Measurements from ENCODE around the gene CPT1B.

Gene CPT1B

DNA sequence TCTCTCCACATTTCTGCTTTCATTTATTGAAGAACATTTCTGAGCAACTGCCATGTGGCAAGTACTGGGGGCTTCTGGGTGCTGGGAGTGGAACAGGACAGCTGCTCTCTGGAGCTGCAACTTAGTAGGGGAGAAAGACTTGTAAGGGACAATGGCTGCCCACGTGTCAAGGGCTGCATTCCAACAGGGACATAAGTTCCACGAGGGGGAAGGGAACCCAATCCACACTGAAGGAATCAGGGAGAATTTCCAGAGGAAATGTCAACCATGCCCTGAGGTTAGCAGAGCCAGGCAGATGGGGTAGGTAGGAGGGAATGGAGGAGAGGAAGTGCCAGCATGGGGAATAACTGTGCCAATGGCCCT is 24.1 kb upstream of the CPT1B start:
- Histone ChIP-seq H3K9me3 (no peaks in the 10 kb centered on the region), H3K27me3 (peaks cover 5 to 87% of the 10 kb centered on the region in 2 donors), H3K36me3 (no peaks in the 10 kb centered on the region), H3K27ac (no peak overlapping the region), H3K4me1 (peaks cover 0 to 18% (median 10%) of the 10 kb centered on the region in 4 donors), H3K4me3 (no peak overlapping the region)
- no peak for DNase-seq
- intact Hi-C loops (cut with DNase I; ENCODE audit: low total_unique reads), result no loop called here
- no peak for TF ChIP-seq CTCF (IDR thresholded peaks at IDR 0.05)

DNA sequence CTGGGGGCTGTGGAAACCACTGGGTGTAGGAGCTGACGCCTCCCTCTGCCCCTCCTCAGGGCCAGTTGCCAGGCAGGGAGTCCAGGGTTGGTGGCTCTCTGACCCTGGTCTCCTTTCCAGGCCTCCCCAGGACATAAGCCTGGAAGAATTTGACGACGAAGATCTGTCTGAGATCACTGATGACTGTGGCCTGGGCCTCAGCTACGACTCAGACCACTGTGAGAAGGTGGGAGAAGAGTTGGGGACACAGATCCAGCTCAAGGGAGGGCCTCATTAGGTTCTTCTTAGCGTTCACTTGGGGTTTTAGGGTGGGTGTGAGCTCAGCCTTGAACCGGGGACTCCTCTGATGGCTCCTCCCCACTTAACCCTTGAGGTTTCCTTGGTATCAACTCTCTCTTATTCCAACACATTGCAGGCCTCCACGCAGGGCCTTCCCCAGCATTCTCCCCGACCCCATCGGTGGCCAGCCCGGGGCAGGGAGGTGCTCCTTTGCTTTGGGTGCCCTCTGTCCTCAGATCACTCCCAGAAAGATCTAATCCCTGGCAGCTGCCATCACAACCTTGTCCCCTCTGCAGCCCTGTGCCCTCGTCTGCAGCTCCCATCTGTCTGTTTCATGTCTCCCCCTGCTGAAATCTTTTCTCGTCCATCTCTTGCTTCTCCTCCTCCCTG is 23.6 kb upstream of the CPT1B start:
- TF ChIP-seq CTCF (IDR thresholded peaks at IDR 0.05), result no peak
- no peak for DNase-seq
- Histone ChIP-seq H3K4me3 (no peak overlapping the region), H3K4me1 (peaks cover 0 to 18% (median 10%) of the 10 kb centered on the region in 4 donors), H3K27ac (no peak overlapping the region), H3K27me3 (peaks cover 5 to 82% of the 10 kb centered on the region in 2 donors), H3K9me3 (no peaks in the 10 kb centered on the region), H3K36me3 (peaks cover 0 to 5% (median 0%) of the 10 kb centered on the region in 3 donors)
- intact Hi-C loops (cut with DNase I; ENCODE audit: low total_unique reads), result no loop called here

DNA sequence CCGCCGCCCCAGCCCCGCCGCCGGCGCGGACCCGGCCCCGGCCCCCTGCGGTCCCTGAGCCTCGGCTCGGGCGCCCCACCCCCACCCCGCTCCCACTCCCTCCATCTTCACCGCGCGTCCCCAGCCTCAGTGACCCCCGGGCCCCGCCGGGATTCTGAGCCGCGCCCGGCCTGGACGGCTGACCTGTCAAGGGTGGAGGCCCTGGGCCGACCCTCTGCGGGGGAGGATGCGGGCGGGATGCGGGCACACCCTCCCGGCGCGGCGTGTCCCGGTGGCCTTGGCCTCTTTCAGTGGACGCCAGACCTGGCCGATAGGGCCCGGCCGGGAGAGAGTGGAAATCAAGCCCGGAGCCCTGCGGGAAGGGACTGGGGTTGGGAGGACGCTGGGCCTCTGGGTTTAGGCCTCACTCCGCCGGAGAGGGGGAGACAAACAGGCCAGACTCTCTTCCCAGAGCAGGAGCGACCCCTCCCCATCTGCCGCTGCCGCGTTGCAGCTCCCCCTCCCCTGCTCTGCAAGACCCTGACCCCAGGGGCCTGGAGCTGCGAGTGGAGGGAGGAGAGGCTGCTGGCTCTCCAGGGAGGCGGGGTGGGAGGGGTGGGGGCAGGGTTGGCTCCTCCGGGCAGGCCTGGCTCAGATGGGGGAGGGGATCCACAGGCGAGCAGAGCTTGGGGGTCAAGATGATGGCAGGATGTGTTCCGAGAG is 22.9 kb upstream of the CPT1B start:
- DNase-seq, result peak in 1 of 2 donors; percentile 7
- no peak overlapping the region for H3K27ac ChIP-seq
- no peaks in the 10 kb centered on the region for H3K9me3 ChIP-seq
- intact Hi-C loops (cut with DNase I; ENCODE audit: low total_unique reads), result no loop called here
- no peak for TF ChIP-seq CTCF (IDR thresholded peaks at IDR 0.05)
- H3K4me3 ChIP-seq, result peak overlapping the region; percentile 25 to 47
- H3K36me3 ChIP-seq, result peaks cover 0 to 6% (median 0%) of the 10 kb centered on the region in 3 donors
- H3K4me1 ChIP-seq, result peaks cover 0 to 18% (median 10%) of the 10 kb centered on the region in 4 donors
- H3K27me3 ChIP-seq, result peaks cover 5 to 75% of the 10 kb centered on the region in 2 donors

DNA sequence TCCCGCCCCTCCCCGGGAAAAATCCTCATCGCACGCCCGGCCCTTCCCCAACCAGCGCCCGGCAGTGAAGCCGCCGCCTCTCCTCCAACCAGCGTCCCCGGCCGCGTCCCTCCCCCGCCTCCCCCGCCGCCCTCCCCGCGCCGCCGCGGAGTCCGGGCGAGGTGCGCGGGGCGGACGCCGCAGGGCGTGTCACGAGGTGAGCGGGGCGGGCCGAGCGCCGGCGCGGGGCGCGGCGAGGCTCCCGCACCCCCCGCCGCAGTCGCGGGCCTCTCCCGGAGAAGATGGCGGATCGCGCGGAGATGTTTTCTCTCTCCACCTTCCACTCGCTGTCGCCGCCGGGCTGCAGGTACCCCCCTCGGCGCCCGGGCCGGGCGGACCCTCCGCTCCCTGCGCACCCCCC is 22.3 kb upstream of the CPT1B start, which contains the start of gene MAPK8IP2:
MAPK8IP2 (plus strand) TSS at position 256 of the 400 bp plus-strand sequence; CDS start at position 282, 26 bp downstream.
- H3K27ac ChIP-seq, result no peak within 1 kb of the TSS
- peaks cover 0 to 6% (median 0%) of the 10 kb centered on the region in 3 donors for H3K36me3 ChIP-seq
- H3K9me3 ChIP-seq, result no peaks in the 10 kb centered on the region
- no peak for TF ChIP-seq CTCF (IDR thresholded peaks at IDR 0.05)
- peaks cover 5 to 70% of the 10 kb centered on the region in 2 donors for H3K27me3 ChIP-seq
- intact Hi-C loops (cut with DNase I; ENCODE audit: low total_unique reads), result no loop called here
- H3K4me3 ChIP-seq, result peak within 1 kb of the TSS; percentile 25 to 47
- H3K4me1 ChIP-seq, result peaks cover 0 to 18% (median 10%) of the 10 kb centered on the region in 4 donors
- peak in 1 of 2 donors; percentile 10 for DNase-seq

DNA sequence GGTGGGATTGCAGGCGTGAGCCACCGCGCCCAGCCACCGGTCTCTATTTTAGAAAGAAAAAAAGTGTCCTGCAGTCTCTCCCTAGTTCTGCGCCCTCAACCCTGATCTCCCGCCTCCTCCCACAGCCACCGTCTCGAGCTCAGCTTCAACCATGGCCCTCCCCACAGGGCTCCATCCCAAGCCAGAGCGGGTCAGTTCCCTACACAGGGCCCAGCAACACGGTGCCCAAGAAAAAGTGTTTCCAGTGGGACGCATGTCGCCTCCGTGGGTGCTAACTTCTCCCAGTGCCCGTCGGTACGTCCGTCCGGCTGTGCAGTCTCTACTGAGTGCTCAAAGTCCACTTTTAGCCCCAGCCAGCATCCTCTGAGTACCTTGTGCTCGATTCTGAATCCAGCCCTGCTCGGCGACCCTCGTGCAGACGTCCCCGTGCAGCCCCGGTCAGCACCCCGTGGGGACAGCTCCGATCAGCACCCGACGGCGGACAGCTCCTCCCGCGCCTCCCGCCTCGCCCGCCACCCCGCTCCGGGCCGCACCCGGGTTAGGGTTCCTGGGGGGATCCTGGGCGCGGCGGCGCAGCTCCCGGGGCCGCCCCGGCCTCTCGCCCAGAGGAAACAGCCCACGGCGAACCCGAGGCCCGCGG is 21.7 kb upstream of the CPT1B start:
- Histone ChIP-seq H3K4me1 (peaks cover 0 to 18% (median 10%) of the 10 kb centered on the region in 4 donors), H3K36me3 (peaks cover 0 to 9% (median 5%) of the 10 kb centered on the region in 3 donors), H3K4me3 (peak overlapping the region; percentile 25 to 47), H3K9me3 (no peaks in the 10 kb centered on the region), H3K27ac (no peak overlapping the region), H3K27me3 (peaks cover 5 to 64% of the 10 kb centered on the region in 2 donors)
- no peak for TF ChIP-seq CTCF (IDR thresholded peaks at IDR 0.05)
- DNase-seq, result peak in 1 of 2 donors; percentile 27
- intact Hi-C loops (cut with DNase I; ENCODE audit: low total_unique reads), result no loop called here
